ENCODE measurements around the gene PRAMEF7.
"Not testable (repeated sequence)": the region's sequence is repeated elsewhere in the genome, so short reads cannot be mapped to it uniquely, and the experiment has no call there.

PRAMEF7 gene

DNA sequence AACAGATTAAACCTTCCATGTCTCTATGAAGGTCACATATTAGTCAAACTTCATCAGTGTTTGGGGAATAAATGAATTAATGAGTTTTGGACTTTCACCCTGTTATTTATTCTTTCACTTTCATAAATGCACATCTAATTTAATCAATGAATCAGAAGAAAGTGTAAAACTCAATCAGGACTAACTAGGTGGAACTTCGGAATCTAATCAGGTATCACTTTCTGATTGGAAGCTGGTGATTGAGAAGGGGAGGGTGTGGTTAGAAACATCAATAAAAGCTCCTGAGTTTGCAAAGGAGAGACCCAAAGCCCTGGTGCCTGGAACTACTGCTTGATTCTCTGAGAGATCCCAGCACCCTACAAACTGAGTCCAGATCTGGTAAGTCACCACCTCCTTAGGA lies at the start of gene PRAMEF7:
PRAMEF7 (plus strand) TSS at position 301 of the 400 bp plus-strand sequence. CDS start 1,083 bp downstream, outside the sequence.
- DNase-seq (ENCODE audit: low read depth): not testable (repeated sequence)

DNA sequence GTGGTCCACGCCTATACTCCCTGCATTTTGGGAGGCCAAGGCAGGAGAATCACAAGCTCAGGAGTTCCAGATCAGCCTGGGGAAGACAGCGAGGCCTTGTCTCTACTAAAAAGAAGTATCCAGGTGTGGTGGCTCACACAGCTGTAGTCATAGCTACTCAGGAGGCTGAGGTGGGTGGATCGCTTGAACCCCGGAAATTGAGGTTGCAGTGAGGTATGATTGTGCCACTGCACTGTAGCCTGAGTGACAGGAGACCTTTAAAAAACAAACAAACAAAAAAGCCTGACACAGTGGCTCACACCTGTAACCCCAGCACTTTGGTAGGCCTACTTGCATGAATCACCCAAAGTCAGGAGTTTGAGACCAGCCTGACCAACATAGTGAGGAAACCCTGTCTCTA lies 38.0 kb upstream of the PRAMEF7 start:
- not testable (repeated sequence) for DNase-seq (ENCODE audit: low read depth)

DNA sequence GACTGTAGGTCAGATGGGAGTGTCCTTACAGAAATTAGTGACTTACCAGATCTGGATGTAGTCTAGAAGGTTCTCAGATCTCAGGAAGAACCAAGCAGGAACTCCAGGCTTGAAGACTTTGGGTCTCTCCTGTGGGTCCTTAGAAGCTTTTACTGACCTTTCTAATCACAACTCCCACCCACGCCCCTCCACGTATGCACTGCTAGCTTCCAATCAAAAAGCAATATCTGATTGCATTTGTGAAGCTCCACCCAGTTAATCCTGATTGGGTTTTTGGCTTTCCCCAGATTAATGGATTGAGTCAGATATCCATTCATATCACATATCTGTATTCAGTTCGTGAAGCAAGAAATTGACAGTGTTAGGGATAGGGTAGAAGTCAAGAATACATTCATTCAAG lies 30.3 kb upstream of the PRAMEF7 start, which contains the start of gene PRAMEF4:
PRAMEF4 (minus strand) TSS at position 101 of the 400 bp plus-strand sequence. CDS start 2,807 bp downstream, outside the sequence.
- DNase-seq (ENCODE audit: low read depth): not testable (repeated sequence)

DNA sequence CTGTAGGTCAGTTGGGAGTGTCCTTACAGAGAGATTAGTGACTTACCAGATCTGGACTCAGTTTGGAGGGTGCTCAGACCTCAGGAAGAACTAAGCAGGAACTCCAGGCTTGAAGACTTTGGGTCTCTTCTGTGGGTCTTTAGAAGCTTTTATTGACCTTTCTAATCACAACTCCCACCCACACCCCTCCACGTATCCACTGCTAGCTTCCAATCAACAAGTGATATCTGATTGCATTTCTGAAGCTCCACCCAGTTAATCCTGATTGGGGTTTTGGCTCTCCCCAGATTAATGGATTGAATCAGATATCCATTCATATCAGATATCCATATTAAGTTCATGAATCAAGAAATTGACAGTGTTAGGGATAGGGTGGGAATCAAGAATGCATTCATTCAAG lies 18.2 kb upstream of the PRAMEF7 start, which contains the start of gene PRAMEF10:
PRAMEF10 (minus strand) TSS at position 101 of the 400 bp plus-strand sequence. CDS start 2,423 bp downstream, outside the sequence.
- DNase-seq (ENCODE audit: low read depth): not testable (repeated sequence)

DNA sequence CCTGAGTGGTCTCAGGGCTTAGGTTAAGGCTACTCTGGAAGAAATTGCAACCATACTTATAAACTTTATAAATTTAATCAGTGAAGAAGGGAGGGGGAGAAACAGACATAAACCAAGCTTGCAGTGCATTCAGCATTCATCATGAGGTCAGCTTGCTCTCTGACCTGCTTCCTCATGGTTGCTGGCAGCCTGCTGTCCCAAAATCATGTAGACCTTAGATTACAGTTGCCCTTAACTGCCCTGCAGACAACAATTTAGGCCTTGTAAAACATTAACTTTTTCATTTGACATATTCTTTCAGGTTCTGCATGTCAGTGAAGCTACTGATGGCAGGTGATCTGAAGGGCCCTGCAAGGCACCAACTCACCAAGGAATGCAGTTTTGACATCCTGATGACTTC lies 17.2 kb upstream of the PRAMEF7 start:
- not testable (repeated sequence) for DNase-seq (ENCODE audit: low read depth)

DNA sequence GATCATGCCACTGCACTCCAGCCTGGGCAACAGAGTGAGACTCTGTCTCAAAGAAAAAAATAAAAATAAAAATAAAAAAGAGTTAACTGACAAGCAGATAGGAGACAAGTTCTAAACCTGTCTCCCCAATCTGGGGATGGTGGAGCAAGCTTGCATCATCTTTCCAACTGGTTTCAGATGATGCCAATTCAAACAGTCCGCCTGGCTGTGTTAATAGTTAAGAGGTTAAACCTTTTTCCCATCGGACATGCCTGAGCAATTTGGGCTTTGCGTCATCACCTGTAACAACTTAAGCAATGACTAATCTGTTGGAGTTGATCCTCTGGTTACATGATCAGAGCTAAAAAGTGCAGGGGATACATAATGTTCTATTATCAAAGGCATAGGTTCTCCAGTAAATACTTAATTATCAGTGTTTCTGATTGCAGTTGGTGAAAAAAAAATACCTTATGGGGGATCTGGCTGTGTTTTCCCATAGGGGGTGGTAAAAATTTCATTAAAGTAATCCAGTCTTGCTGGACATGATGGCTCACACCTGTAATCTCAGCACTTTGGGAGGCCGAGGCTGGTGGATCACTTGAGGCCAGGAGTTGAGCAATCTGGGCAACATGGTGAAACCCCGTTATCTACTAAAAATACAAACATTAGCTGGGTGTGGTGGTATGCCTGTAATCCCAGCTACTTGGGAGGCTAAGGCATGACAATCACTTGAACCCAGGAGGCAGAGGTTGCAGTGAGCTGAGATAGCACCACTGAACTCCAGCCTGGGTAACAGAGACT lies 12.4 kb upstream of the PRAMEF7 start:
- DNase-seq (ENCODE audit: low read depth): not testable (repeated sequence)

DNA sequence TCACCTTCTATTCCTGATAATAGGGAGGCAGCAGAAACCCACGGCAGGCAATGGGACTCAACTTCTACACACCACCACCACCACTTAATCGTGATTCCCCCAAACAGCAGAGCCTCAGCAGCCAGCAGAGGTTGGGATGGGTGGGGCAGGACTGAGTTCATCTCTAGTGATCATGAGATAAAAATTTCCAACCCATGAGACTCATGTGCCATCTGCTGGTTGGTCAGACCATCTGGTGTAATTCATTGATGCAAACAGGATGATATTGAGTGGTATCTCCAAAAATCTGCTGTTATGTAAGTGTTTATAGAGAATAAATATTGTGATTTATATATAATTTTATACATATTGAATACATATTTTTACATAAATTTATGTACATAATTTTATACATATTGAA lies 5.3 kb downstream of the PRAMEF7 start:
- not testable (repeated sequence) for DNase-seq (ENCODE audit: low read depth)

DNA sequence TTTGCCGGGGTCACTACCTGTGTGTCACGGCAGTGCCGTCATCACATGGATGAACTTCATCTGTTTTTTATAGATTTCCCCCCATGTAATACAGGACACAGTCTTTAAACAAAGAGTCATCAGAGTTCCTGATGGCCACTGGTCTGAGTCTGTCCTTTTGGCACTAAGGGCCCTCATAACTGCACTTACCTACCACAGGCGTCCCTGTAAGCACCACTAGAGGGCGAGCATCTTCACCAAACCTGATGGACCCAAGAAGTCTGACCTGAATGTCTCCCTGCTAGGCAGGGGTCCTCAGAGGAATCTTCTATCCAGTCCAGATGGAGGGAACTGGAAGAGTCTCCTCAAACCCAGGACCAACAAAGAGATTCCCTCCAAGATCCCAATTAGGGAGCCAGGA lies 8.0 kb downstream of the PRAMEF7 start:
- DNase-seq (ENCODE audit: low read depth): not testable (repeated sequence)

DNA sequence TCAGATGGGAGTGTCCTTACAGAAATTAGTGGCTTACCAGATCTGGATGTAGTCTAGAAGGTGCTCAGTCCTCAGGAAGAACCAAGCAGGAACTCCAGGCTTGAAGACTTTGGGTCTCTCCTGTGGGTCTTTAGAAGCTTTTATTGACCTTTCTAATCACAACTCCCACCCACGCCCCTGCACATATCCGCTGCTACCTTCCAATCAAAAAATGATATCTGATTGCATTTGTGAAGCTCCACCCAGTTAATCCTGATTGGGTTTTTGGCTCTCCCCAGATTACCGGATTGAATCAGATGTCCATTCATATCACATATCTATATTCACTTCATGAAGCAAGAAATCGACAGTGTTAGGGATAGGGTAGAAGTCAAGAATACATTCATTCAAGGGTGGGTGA lies 31.1 kb downstream of the PRAMEF7 start, which contains the start of gene PRAMEF6:
PRAMEF6 (minus strand) TSS at position 101 of the 400 bp plus-strand sequence. CDS start 5,062 bp downstream, outside the sequence.
- not testable (repeated sequence) for DNase-seq (ENCODE audit: low read depth)
